ENCODE data around the gene SUMO3.

SUMO3 gene

GRCh38 chr21:44774972-44775371 lies 42.9 kb downstream of the SUMO3 start:
- TF ChIP-seq SPI1 (IDR thresholded peaks at IDR 0.05; ENCODE audit: borderline replicate concordance, low read depth) (no peak), POLR2AphosphoS5 (IDR thresholded peaks at IDR 0.05; ENCODE audit: low read depth) (no peak), REST (IDR thresholded peaks at IDR 0.05; ENCODE audit: insufficient replicate concordance, low read depth) (no peak), CTCF (IDR thresholded peaks at IDR 0.05; ENCODE audit: insufficient read depth, low read length) (no peak), GABPA (IDR thresholded peaks at IDR 0.05; ENCODE audit: low read depth) (no peak)
- H3K27ac ChIP-seq (replicated peaks), result no peak overlapping the region

GRCh38 chr21:44773291-44773932 lies 44.5 kb downstream of the SUMO3 start:
- Histone ChIP-seq H3K27me3 (ENCODE audit: insufficient read depth, poor library complexity, severe bottlenecking) (no peaks in the 10 kb centered on the region), H3K4me3 (replicated peaks; ENCODE audit: insufficient read depth, low read length) (no peak overlapping the region), H3K27ac (replicated peaks) (no peak overlapping the region)
- DNase-seq (ENCODE audit: low read depth in 1 of 2, low spot score in 1 of 2), result no peak
- TF ChIP-seq SPI1 (IDR thresholded peaks at IDR 0.05; ENCODE audit: borderline replicate concordance, low read depth) (no peak), GABPA (IDR thresholded peaks at IDR 0.05; ENCODE audit: low read depth) (no peak), REST (IDR thresholded peaks at IDR 0.05; ENCODE audit: insufficient replicate concordance, low read depth) (no peak), POLR2AphosphoS5 (IDR thresholded peaks at IDR 0.05; ENCODE audit: low read depth) (no peak), CTCF (IDR thresholded peaks at IDR 0.05; ENCODE audit: insufficient read depth, low read length) (no peak)

More at GRCh38 chr21:44774972-44775371, 42.9 kb downstream of the SUMO3 start:
- no peak overlapping the region for H3K4me3 ChIP-seq (replicated peaks; ENCODE audit: insufficient read depth, low read length)
- no peak for DNase-seq (ENCODE audit: low read depth in 1 of 2, low spot score in 1 of 2)
- no peaks in the 10 kb centered on the region for H3K27me3 ChIP-seq (ENCODE audit: insufficient read depth, poor library complexity, severe bottlenecking)

- no peak for TF ChIP-seq CTCF (IDR thresholded peaks at IDR 0.05; ENCODE audit: insufficient read depth, low read length)
- TF ChIP-seq REST (IDR thresholded peaks at IDR 0.05; ENCODE audit: insufficient replicate concordance, low read depth), result no peak
- TF ChIP-seq POLR2AphosphoS5 (IDR thresholded peaks at IDR 0.05; ENCODE audit: low read depth), result no peak
- no peak for TF ChIP-seq GABPA (IDR thresholded peaks at IDR 0.05; ENCODE audit: low read depth)
- no peak for TF ChIP-seq SPI1 (IDR thresholded peaks at IDR 0.05; ENCODE audit: borderline replicate concordance, low read depth)
- Histone ChIP-seq H3K4me3 (replicated peaks; ENCODE audit: insufficient read depth, low read length) (no peak overlapping the region), H3K27me3 (ENCODE audit: insufficient read depth, poor library complexity, severe bottlenecking) (no peaks in the 10 kb centered on the region), H3K27ac (replicated peaks) (no peak overlapping the region)
- no peak for DNase-seq (ENCODE audit: low read depth in 1 of 2, low spot score in 1 of 2)
Measured at GRCh38 chr21:44771896-44772525, 45.9 kb downstream of the SUMO3 start.

Data from HL-60 (cell line).